ENCODE results near the gene PRSS22. TPM values are rescaled to one million over a fixed set of nuclear protein-coding genes. Genes with fewer than 3 reads are reported as not detected.

Gene PRSS22
- total and polyA plus RNA-seq, 10 of the 15 experiments (the other 5 are each of a cell fraction or from before 2014, with no cell fraction given), result not detected

- Histone ChIP-seq H3K4me2 (ENCODE audit: control insufficient read depth, insufficient read depth) (no peak overlapping the region), H3K79me2 (ENCODE audit: control insufficient read depth, insufficient read depth, low read length) (no peaks in the 10 kb centered on the region), H3K9ac (ENCODE audit: control insufficient read depth, insufficient read depth, low read length) (no peak overlapping the region), H2AFZ (ENCODE audit: control insufficient read depth, low read depth, low read length) (no peak overlapping the region), H3K27ac (ENCODE audit: control insufficient read depth, insufficient read depth) (no peak overlapping the region), H3K4me3 (no peak overlapping the region), H3K36me3 (ENCODE audit: control insufficient read depth in 2 of 2, insufficient read depth in 2 of 2, low read length in 1 of 2) (no peaks in the 10 kb centered on the region), H4K20me1 (ENCODE audit: control insufficient read depth, insufficient read depth) (no peaks in the 10 kb centered on the region), H3K9me3 (replicated peaks; ENCODE audit: control insufficient read depth, insufficient read depth, low read length) (no peaks in the 10 kb centered on the region), H3K4me1 (ENCODE audit: control insufficient read depth, insufficient read depth, low read length) (no peaks in the 10 kb centered on the region), H3K27me3 (replicated peaks in 1 of 2; ENCODE audit: control insufficient read depth in 2 of 2, insufficient read depth in 2 of 2, low read length in 1 of 2) (no peaks in the 10 kb centered on the region)
- in situ Hi-C loops (cut with MboI), result no loop called here
- SMC1A ChIA-PET (ENCODE audit: uncharacterized antibody, unreplicated experiment), result interaction anchor here (0.7 to 1.9 kb wide), 4 partner anchors 10 to 23 kb away, joined by 3 to 9 read pairs (median 4); partner anchors contain the start of gene FLYWCH2
- POLR2A ChIA-PET, result interaction anchor here (0.7 to 3.4 kb wide), 4 partner anchors 11 to 96 kb away, joined by 3 to 20 read pairs (median 4); partner anchors contain the start of gene FLYWCH2
- CTCF ChIA-PET, result interaction anchor here (0.9 to 1.7 kb wide), 4 partner anchors 24 to 133 kb away, joined by 3 to 6 read pairs (median 4); no protein-coding TSS in a partner anchor
- TF ChIP-seq ZBTB33 (IDR thresholded peaks at IDR 0.05) (peak; percentile 88), BMI1 (IDR thresholded peaks at IDR 0.05; ENCODE audit: borderline replicate concordance) (peak; percentile 85), TCF12 (IDR thresholded peaks at IDR 0.05; ENCODE audit: low read depth, low read length) (no peak), ZNF622 (IDR thresholded peaks at IDR 0.05) (no peak), HDAC6 (IDR thresholded peaks at IDR 0.05; ENCODE audit: unreplicated experiment) (no peak), SPI1 (IDR thresholded peaks at IDR 0.05; ENCODE audit: borderline replicate concordance, insufficient read depth, low read depth, low read length) (no peak), YY1 (IDR thresholded peaks at IDR 0.05; ENCODE audit: low read depth, low read length) (no peak), CREB1 (IDR thresholded peaks at IDR 0.05; ENCODE audit: low read depth) (no peak), EP300 (IDR thresholded peaks at IDR 0.05; ENCODE audit: borderline replicate concordance in 1 of 2, control insufficient read depth in 1 of 2, low read depth in 2 of 2, low read length in 2 of 2) (no peak)
- no TSS peak for BruUV-seq (replicated peaks)
- ATAC-seq (peak; percentile 59), DNase-seq (ENCODE audit: low read depth, low spot score) (no peak), FAIRE-seq (no peak)
- intact Hi-C loops (cut with micrococcal nuclease; ENCODE audit: unreplicated experiment), result no loop called here
- WGBS (ENCODE audit: insufficient coverage, insufficient replicate concordance, low lambda C conversion rate, missing lambda C conversion rate), result 83% methylated on average over 10 of the region's 10 CpGs
- RAD21 ChIA-PET (ENCODE audit: unreplicated experiment), result interaction anchor here (0.6 to 1.6 kb wide), 2 partner anchors 16 to 24 kb away, joined by 3 to 8 read pairs; partner anchors contain the start of gene FLYWCH2
Measured at GRCh38 chr16:2898831-2899563, 41.0 kb upstream of the PRSS22 start.

Measured in GM12878 (cell line).